ENCODE measurements around the gene PDE4C.
"Not testable (repeated sequence)": the region's sequence is repeated elsewhere in the genome, so short reads cannot be mapped to it uniquely, and the experiment has no call there.

The PDE4C gene

DNA sequence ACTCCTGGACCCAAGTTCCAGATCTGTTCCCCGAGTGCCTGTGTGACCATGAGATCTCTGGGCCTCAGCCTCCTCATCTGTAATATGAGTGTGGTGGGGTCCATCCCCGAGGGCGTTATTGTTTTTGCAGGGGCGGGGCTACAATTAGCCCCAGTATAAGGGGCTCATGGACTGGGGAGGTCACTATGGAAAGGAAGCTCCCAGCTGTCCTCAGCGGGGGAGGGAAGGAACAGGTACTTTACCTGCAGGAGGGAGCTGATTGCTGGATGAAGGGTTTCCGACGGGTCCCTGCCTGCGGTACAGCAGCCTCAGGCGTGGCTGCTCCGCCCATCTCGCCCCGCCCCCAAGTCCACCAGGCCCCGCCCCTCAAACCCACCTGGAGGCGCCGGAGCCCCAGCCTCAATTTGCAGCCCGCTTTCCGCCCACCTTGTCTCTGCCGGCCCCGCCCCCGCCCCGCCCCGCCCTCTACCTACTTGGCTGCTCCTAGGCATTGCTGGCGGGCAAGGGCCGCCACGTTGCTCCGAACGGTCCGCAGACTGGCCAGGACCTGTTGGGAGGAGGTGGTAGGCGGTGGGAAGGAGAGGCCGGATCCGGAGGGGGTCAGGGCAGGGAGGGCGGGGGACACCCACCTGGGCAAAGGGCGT lies 5.5 kb downstream of the PDE4C start:
- no peak for DNase-seq

DNA sequence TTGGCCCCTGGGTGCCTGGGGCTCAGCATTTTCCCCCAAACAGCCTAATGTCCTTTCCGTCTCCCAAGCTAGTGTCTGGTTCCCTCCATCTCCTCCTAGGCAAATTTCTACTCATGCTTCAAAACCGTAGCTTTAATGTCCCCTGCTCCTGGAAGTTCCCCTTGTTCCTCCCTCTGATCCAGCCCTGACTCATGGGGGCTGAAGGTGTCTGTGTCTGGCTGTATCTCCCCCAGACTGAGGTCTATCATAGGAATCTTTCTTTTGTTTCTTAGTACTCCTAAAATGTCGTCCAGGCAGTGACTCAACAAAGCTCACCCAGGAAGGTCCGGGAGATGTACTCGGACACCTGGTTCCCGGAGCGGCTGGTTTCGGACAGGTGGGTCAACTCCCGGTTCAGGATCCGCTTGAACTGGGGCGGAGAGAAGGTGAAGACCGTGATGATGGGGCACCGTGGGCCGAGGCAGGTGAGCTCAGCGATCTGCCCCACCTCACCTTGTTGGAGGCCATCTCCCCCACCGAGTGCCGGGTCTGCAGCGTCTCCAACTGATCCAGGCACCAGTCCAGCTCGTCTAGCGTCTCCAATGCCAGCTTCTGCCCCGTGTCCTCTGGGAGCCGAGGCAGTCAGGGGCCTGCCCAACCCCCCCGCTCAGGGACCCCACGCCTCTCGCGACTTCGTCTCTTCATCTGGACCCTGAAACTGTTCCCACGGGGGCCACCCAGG lies 6.2 kb downstream of the PDE4C start:
- no peak for DNase-seq

DNA sequence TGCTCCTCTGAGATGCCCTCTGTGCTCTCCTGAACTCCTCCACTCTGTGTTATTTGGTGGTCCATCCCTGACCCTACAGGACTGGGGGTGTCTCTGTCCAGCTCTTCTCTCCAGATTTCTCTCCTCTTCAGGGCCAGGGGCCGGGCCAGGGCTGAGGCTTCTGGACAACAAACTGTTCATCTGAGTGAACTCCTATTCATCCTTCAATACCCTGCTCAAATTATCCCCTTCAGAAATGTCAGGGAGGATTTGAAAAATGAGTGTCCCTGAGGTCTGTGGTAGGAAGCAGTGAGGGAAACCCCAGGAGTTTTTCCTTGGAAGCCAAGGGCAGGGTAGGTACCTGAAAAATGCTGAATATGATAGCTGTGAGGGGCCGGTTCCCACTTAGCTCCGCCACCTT lies 7.6 kb downstream of the PDE4C start:
- DNase-seq: no peak

DNA sequence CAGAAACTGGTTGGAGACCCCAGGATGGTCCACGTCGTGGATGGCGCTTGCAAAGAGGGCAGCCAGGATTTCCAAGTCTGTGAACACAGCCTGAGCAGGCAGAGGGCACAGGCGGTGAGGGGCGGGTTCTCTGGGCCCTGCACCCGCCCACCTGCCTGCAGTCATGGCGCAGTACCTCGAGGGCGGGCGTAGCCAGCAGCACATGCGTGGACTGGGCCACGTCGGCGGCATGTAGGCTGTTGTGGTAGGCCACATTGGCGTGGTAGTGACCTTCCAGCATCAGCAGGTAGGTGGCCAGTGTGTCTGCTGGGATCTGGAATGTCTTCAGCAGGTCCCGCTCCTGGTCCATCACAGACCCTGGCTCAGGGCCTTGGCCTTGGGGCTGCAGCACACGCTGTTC lies 8.1 kb downstream of the PDE4C start:
- no peak for DNase-seq

DNA sequence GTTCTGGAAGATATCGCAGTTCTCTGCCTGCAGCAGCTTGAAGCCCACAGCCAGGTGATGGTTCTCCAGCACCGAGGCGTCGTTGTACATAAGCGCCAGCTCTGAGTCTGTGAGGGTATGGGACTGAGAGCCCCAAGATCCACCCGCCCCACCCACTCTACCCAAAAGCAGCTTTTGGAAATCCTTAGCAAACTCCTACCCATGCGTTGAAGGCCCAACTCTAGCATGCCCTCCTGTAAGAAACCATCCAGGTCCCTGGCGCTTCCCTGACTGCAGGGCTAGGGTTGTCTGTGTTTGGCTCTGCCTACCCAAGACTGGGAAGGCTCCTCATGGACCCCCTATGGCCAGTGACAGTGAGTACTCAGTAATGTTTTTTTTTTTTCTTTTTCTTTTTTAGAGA lies 9.4 kb downstream of the PDE4C start:
- no peak for DNase-seq

DNA sequence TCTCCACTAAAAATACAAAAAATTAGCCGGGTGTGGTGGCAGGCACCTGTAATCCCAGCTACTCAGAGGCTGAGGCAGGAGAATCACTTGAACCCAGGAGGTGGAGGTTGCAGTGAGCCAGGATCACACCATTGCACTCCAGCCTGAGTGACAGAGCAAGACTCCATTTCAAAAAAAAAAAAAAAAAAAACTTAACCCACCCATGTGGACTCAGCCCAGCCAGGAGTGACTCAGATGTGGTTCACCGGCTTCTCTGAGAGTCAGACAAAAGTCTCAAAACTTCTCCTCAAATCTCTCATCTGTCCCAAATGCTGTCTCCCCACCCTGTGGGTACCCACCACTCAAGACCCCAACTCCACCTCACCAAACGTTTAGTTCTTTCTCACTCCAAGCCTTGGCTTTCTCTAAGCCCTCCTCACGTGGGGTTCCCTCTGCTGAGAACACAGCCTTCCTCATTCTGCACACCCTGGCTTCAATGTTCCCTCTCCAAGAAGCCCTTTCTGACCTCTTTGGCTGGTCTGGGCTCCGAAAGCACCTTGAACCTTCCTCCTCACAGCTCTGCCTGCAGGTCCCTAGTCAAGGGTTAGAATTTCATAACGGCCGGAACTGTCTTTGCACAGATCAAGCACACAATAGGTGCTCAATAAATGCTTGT lies 11.3 kb downstream of the PDE4C start:
- no peak for DNase-seq

DNA sequence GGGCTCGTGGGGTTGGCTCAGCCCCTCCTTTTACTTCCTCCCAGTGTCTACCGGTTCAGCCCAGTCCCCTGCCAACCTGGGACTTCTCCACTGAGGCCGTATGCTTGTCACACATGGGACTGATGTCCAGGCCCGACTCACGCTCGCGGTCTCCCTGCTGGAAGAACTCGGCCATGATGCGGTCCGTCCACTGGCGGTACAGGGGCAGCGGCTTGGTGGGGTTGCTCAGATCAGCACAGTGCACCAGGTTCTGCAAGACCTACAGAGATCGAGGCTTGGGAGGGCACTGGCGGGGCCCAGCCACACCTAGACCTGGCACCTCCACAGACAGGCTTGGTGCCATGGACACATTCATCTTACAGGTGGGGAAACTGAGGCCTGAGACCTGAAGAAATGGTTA lies 14.6 kb downstream of the PDE4C start:
- DNase-seq: no peak

DNA sequence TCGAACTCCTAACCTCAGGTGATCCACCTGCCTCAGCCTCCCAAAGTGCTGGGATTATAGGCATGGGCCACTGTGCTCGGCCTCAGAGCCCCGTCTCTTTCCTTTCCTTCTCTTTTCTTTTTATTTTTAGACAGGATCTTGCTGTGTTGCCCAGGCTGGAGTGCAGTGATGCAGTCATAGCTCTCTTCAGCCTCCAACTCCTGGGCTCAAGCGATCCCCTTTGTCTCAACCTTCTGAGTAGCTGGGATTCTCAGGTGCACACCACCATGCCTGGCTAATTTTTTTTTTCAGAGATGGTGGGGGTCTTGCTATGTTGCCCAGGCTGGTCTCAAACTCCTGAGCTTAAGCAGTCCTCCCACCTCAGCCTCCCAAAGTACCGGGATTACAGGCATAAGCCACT lies 16.3 kb downstream of the PDE4C start:
- DNase-seq: not testable (repeated sequence)

DNA sequence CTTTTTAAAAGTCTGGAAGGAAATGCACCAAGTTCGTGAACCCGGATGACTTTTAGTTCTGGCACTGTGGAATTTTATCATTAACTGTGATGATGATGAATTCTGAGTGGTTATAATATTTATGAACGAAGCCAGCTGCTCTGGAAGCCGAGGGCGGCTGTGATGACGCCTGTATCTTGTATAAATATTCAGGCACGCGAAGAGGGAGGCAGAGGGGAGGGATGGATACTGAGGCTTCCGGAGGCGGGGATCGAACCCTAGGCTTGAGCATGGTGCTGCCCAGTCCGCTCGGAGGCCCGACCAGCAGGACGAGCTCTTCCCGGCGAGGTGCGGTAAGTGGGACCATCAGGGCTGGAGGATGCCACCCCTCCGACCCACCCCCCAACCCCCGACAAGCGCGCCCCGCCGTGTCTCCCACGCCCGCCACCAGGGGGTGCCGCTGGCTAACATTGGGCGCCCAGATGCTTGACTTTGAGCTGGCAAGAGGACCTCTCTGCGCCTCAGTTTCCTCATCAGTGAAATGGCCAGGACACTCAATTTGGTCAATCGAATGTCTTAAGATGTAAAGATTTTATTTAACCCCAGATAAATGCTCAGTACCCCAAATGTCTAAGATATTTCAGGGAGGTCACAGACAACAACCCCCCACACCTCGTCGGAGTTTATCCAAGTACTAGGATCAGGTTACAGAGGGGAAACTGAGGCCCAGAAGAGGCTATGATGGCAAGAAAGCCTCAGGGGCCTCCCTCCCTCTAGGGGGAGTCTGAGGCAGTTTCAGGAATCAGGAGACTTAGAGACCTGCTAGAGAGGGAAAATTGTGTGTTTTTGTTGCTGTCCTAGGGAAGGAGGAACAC lies 17.9 kb downstream of the PDE4C start:
- DNase-seq: no peak

DNA sequence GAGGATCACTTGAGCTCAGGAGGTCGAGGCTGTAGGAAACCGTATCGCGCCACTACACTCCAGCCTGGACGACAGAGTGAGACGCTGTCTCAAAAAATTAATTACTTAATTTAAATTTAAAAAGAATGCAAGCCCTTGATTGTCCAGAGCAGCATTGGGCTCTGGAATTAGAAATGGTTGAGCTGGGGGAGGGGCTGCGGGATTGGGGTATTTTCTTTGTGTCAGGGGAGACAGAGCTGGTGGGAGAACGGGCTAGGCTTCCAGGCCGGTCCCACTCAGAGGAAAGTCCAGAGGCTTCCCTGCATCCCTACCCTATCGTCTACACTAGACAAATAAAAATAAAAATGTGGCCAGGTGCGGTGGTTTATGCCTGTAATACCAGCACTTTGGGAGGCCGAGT lies 20.2 kb downstream of the PDE4C start:
- DNase-seq: no peak

DNA sequence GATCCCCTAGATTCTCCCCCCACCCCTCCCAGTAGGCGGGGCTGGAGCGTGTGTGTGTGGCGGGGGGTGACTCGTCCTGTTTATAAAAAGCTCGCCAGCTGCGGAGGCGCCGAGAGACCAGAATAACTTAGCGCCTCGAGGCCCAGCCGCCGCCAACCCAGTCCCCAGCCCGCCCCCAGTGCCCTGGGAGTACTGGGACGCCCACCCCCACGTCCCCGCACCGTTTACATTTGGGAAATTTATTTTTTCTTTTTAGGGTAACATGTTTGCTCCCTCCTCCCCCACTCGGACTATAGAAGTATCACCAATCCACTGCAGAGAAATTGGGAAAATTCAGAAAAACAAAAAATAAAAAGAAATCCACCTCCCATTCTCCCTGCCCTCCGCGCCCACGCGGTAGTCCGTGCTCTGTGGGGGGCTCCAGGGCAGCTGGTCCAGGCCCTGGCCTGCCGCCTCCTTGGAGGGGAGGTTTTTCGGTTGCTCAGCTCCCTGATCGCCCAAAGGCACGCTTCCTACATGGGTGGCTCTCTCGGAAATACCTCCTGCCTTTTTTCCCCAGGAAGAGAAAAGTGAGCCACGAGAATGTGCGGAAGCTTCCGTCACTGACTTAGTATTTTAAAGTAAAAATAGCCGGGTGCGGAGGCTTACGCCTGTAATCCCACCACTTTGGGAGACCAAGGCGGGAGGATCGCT lies 20.9 kb downstream of the PDE4C start:
- DNase-seq: no peak

DNA sequence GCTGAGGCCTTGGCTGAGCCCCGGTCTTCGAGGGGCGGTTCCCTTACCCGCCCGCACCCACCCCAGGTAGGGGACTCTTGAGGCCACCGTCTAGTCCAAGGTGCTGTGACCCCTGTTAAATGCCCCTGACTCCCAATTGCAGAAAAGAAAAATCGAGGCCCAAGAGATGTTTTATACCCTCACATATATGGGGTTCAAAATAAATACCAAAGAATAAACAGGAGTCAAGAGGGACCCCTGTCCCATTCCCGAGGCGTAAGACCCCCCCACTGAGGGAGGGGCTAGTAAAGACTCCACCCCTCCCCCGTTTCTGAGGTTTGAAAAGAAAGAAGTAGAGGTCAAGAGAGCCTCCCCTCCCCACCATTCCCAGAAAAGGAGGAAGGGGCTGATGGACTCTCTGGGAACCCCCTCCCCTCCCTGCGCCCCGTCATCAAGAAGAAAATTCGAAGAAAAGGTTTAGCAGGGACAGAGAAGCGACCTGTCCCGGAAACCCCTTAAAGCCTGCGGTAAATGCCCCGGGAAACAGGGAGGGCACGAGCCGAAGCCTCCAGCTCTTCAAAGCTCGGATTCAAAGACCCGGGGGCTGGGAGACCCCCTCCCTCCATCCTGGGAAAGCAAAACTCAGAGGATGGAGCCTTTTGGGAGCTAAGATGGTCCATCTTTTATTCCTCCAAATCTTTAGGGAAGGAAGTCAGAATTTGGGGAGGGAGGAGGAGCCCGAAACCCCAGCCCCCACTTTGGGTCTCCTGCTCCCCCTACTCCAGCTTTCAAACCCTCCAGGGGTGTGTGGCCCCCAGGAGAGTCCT lies 21.6 kb downstream of the PDE4C start:
- peak; percentile 66 for DNase-seq

DNA sequence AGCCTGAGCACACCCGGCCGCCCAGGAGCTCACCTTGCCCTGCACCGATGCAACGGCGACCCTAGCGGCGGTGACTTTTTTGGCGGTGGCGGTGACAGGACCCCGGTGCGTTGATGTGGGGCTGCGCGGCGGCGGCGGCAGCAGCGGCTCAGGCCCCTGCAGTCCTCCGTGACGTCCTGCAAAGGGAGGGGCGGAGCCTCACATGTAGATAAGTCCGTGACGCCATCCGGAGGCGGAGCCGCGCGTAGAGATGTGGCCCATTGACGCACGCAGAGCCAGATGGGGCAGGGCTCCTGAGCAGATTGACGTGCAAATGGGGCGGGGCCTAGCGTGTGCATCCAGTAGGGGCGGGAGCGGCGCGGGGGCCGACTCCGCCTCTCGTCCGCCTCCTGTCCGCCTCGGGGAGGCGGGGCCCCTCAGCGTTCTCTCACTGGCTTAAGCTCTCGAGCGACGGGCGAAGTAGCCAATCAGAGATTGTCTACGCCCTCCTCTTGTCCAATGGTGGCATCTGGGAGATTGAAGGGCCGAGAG lies 22.3 kb downstream of the PDE4C start, which contains the start of gene RAB3A:
Gene RAB3A (minus strand): TSS at position 180 of the 531 bp plus-strand sequence. CDS start 1,302 bp downstream, outside the sequence.
- peak; percentile 100 for DNase-seq

DNA sequence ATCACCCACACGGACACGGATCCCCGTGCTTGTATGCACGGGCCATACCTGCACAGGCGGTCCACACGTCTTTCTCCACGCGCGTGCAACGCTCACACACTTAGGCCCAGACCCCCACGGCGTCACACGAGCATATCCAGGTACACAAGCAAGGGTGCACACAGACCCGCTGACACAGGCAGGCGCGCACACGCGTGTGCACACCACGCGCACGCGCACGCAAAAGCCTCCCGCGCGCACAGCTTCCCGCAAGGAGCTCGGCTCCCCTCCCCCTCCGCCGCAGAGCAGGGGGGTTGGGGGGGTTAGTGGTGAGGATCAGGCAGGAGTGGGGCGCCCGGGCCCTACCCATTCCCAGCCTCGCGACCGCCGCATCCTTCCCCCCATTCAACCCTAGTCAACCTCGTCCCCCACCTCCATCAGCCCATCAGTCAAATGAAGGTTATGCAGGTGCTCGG lies 22.8 kb downstream of the PDE4C start:
- DNase-seq: no peak

DNA sequence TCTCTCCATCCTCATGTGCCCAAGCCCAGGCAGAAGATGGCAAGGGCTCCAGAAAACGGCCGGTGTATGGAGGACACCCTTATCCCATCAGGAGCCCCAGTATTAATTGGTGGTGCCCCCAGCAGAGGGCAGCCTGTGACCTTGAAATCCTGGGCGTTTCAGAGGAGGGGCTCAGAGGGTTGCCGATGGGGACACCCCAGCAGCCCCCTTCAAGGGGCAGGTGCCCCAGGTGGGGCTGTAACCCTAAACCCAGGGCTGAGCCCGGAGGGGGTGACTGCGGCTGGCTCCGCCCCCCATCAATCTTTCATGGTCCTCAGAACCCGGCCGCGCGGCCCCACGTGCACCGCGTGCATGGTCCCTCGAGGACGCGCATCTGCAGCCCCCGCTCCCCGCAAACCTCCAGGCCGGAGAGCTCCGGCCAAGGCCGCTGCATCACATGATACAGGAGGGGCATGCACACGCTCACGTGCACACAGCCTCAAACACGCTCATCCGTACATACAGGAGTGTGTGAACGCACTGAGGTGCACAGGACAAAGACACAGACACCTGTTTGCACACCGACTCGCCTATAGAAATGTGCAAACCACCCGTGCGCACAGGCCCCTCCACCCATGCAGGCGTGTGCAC lies 23.3 kb downstream of the PDE4C start:
- DNase-seq: peak; percentile 20

DNA sequence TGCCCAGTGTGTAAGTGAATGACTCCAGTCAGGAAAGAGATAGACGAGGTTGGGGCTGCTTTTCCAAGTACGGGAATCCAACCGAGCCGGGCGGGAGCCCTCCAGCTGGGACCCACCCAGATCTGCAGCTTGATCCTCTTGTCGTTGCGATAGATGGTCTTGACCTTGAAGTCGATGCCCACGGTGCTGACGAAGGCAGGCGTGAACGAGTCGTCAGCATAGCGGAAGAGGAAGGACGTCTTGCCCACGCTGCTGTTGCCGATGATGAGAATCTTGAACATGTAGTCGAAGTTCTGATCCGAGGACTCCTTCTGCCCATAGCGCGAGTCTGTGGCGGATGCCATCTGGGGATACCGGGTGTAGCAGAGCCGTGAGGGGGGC lies 23.9 kb downstream of the PDE4C start:
- DNase-seq: no peak

DNA sequence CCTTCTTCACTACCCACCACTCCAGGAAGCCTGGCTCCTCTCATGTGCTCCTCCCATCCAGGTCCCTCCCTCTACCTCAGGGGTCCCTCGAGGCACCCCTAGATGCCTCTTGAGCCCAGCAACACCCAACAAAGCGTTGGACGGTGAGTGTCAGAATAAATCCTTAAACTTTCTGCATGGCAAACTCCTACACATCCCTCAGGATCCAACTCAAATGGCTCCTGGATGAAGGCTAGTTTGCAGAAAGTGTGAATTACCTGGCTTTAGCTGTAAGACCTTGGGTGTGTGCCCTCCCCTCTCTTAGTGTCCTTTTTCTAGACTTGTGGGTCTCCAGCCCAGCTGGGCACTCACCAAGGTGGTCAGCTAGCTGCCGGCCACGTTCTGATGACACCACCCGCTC lies 27.9 kb downstream of the PDE4C start:
- DNase-seq: no peak

DNA sequence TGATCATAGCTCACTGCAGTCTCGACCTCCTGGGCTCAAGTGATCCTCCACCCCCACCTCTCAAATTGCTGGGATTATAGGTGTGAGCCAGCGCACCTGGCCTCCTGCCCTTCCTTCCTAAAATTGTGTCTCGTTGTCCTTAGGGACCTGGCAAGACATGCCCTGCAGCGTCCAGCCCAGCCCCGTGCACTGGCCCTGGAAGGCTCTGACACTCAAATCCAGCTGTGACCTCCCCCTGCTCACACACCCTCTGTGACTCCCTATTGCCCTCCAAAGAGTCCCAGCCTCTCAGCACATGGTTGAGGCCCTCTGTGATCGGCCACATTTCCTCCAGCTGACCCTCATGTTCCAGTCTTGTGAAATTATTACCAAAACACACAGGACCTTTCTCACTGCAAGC lies 28.3 kb downstream of the PDE4C start:
- no peak for DNase-seq

DNA sequence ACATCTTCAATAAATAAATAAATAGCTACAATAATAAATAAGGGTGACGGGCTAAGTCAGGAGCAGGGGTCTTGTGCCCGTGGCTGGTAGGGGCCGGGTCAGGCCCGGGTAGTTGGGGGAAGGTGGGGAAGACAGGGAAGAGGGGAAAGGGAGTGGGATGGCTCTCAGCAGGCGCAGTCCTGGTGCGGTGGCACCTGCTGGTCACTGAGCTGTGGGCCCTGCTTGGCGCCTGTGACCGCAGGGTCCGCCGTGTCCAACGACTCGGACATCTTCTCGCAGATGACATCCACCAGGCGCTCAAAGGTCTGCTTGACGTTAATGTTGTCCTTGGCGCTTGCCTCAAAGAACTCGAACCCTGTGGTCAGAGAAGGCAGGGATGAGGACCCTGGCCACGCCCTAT lies 28.9 kb downstream of the PDE4C start:
- no peak for DNase-seq

DNA sequence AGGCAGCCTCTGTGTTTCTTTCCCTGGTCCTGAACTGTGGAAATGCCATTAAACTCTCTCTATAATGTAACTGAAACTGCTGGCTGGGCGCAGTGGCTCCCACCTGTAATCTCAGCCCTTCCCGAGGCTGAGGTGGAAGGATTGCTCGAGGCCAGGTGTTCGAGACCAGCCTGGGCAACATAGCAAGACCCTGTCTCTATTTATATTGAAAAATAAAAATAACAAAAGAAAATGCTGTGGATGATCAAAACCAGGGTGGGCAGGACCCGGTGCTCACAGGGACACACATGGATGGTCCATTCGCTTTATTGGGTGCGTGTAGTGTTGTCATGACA lies 29.8 kb downstream of the PDE4C start:
- no peak for DNase-seq

Measured in GF-D8 (cell line).